Activated T-cell treated with anti-CD3 and anti-CD28 coated beads, Interleukin-2, amount 50 U/mL, for 4 hours (primary cell): ENCODE data around the gene MRPS26. TPM values are rescaled to one million over a fixed set of nuclear protein-coding genes. Genes with fewer than 3 reads are reported as not detected.
"Not testable (repeated sequence)": the region's sequence is repeated elsewhere in the genome, so short reads cannot be mapped to it uniquely, and the experiment has no call there.

Experiments
- ATAC-seq, 2 donors: fragments of 200-7000 bp; cut with Tn5 transposase; one replicate each; pipeline ENCODE4 v1.10.0; 2021
- DNase-seq: peaks from one replicate; pipeline ENCODE4 v3.0.0-alpha.2; 2020
- H3K27me3 Mint-ChIP-seq: one replicate; pipeline ENCODE4 v1.8.0; 2021; ENCODE audit warnings: low read depth, mixed read lengths
- H3K36me3 Mint-ChIP-seq: one replicate; pipeline ENCODE4 v1.8.0; 2022; ENCODE audit warnings: mixed read lengths; ENCODE audit not compliant: insufficient read depth
- H3K4me1 Mint-ChIP-seq: one replicate; pipeline ENCODE4 v1.8.0; 2021; ENCODE audit warnings: low read depth, mixed read lengths
- H3K4me3 Mint-ChIP-seq: one replicate; pipeline ENCODE4 v1.8.0; 2021; ENCODE audit warnings: mild to moderate bottlenecking, moderate library complexity, mixed read lengths
- H3K9me3 Mint-ChIP-seq: one replicate; pipeline ENCODE4 v1.8.0; 2021; ENCODE audit warnings: mixed read lengths
- total RNA-seq, 3 donors: library from RNA; stranded (reverse); gene quantifications; one replicate each; pipeline ENCODE4 v1.2.1, GENCODE V29; 2021

Gene MRPS26
- total RNA-seq, 3 donors from 2014 or later, result 117 to 148 (median 124) TPM

DNA sequence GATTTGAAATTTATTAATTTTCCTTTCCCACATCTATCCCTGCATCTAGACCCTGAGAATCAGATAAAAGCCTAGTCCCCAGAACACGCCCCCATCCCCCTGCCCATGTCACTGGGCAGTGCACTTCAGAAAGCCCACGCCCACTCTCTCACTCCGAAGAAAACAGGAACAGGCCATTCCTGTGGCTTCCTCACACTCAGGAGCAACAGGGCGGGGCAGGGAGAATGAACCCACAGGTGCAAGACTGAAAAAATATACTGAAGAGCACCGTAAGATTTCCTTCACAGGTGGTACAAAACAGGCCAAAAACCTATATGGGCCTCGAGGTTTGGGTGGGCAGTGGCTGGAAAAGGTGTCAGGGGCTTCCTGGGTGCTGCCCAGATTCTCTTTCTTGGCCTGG lies 29.0 kb downstream of the MRPS26 start:
- Mint-ChIP-seq H3K9me3 (no peaks in the 10 kb centered on the region), H3K27me3 (peaks cover 3% of the 10 kb centered on the region), H3K4me3 (no peak overlapping the region), H3K36me3 (no peaks in the 10 kb centered on the region), H3K4me1 (peaks cover 27% of the 10 kb centered on the region)
- DNase-seq, result no peak
- no peak for ATAC-seq

DNA sequence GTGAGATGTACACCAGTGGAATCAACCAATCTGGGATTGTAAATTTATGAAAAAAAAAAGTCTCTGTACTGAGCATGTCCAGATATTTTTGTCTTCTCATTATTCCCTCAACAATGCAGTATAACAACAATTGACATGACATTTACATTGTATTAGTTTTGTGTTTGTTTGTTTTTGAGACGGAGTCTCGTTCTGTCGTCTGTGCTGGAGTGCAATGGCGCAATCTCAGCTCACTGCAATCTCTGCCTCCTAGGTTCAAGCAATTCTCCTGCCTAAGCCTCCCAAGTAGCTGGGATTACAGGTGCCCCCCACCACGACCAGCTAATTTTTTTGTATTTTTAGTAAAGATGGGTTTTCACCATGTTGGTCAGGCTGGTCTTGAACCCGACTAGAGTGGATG lies 29.5 kb downstream of the MRPS26 start:
- not testable (repeated sequence) for DNase-seq, H3K36me3 Mint-ChIP-seq, H3K9me3 Mint-ChIP-seq, H3K4me3 Mint-ChIP-seq, H3K27me3 Mint-ChIP-seq, ATAC-seq
- peaks cover 27% of the 10 kb centered on the region for H3K4me1 Mint-ChIP-seq

- Mint-ChIP-seq H3K9me3 (no peaks in the 10 kb centered on the region), H3K36me3 (no peaks in the 10 kb centered on the region), H3K27me3 (peaks cover 25% of the 10 kb centered on the region), H3K4me3 (peak overlapping the region; percentile 19), H3K4me1 (peaks cover 17% of the 10 kb centered on the region)
- ATAC-seq, result peak; percentile 25 to 31
- no peak for DNase-seq
Observed at GRCh38 chr20:3077618-3078134, 31.8 kb downstream of the MRPS26 start.

GRCh38 chr20:3080939-3081388 lies 35.1 kb downstream of the MRPS26 start:
- DNase-seq (no peak), ATAC-seq (no peak)
- H3K36me3 Mint-ChIP-seq, result no peaks in the 10 kb centered on the region
- no peaks in the 10 kb centered on the region for H3K9me3 Mint-ChIP-seq
- peaks cover 21% of the 10 kb centered on the region for H3K4me1 Mint-ChIP-seq
- H3K27me3 Mint-ChIP-seq, result peaks cover 42% of the 10 kb centered on the region
- H3K4me3 Mint-ChIP-seq, result no peak overlapping the region

DNA sequence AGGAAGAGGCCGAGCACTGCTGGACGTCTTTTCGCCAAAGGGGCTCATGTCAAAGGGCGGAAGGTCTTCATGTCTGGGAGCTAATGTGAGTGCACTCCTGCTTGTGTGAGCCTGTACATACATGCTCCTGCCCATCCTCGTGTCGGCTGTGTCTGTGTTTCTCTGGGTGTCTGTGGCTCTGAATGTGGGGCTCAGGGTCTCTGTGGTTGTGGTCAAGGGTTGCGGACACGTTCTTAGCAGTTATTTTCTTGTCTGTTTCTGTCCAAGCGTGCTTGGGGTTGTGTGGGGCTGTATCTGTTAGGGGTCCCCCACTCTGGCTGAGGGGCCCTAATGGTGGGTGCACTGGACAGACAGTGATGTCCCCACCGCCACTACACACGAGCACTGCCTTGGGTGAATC lies 35.8 kb downstream of the MRPS26 start:
- ATAC-seq, result no peak

DNA sequence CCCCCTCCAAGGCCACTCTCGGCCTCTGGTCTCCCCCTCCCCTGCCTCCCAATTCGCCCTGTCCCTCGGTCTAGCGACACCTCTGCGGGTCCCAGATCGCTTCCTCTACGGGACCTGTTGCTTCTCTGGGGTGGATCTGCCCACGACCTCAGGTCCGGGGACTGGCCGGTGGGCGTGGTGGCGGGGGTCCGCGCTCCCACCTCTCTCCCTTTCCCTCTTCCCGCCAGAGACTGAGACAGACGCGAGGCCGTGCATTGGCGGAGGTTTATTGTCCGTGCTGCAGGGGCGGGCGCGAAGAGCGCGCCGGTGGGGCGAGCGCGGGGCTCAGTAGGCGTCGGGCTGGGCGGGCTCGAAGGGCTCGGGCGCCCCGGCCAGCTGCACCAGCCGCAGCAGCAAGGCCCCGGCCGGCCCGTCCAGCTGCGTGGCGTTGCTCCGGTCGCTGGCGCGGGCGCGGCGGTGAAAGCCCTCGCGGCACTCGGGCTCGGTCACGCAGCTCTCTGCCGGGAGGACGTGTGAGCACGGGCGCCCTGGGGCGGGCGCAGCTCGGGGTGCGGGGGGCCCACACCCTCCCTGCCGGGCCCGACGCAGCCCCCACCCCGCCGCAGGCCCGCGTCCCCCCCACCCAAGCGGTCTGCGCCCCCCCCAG lies 36.6 kb downstream of the MRPS26 start:
- Mint-ChIP-seq H3K4me3 (peak overlapping the region; percentile 67), H3K27me3 (peaks cover 43% of the 10 kb centered on the region), H3K36me3 (no peaks in the 10 kb centered on the region)

More for the DNA sequence above, 35.8 kb downstream of the MRPS26 start:
- H3K4me3 Mint-ChIP-seq, result no peak overlapping the region
- no peak for DNase-seq
- H3K36me3 Mint-ChIP-seq, result no peaks in the 10 kb centered on the region
- H3K9me3 Mint-ChIP-seq, result no peaks in the 10 kb centered on the region
- H3K4me1 Mint-ChIP-seq, result peaks cover 21% of the 10 kb centered on the region
- H3K27me3 Mint-ChIP-seq, result peaks cover 43% of the 10 kb centered on the region

DNA sequence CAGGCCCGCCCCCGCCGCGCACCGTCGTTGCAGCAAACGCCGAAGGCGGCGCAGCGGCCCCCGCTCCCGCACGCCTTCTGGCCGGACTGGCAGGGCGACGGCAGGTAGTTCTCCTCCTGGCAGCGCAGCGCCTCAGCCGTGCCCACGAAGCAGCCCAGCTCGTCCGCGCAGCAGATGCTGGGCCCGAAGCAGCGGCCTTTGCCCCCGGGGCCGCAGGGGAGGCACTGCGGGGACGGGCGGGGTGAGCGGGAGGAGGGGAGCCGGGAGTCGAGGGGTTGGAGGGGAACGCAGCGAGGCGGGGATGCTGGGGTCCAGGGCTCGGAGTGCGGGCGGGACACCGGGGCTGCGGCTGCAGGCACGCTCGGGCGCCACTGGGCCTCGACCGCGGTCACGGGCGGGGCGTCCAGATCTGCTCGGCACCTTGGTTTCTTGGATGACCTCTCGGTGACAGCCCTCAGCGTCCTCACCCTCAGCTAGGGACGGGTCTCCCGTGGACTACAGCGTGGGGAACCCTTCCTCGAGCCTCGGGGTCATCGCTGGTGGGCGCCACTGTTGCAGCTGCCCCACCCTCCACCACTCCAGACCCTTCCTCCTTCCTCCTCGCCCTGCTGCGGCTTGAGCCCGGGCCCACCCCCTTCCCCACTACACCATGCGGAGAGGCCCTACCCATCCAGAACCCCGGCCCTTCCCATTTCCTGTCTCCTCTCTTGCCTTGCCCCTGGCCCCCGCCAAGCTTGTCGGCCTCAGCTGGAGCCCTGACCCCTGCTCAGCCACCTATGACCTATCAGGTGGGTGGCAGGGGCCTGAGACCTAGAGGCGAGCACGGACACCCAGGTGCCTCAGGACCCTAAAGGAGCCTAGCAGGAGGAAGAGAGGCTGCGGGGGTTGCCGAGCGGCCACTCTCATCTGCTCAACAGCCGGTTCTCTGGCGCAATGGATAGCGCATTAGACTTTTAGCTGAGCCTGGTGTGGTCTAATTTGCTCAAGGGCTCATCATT lies 37.4 kb downstream of the MRPS26 start:
- peaks cover 43% of the 10 kb centered on the region for H3K27me3 Mint-ChIP-seq
- peaks cover 10% of the 10 kb centered on the region for H3K4me1 Mint-ChIP-seq
- no peak overlapping the region for H3K4me3 Mint-ChIP-seq
- DNase-seq (no peak), ATAC-seq (peak; percentile 37 to 49)
- no peaks in the 10 kb centered on the region for H3K9me3 Mint-ChIP-seq
- no peaks in the 10 kb centered on the region for H3K36me3 Mint-ChIP-seq

More for the DNA sequence above, 36.6 kb downstream of the MRPS26 start:
- DNase-seq (no peak), ATAC-seq (peak; percentile 55 to 59)
- Mint-ChIP-seq H3K4me1 (peaks cover 16% of the 10 kb centered on the region), H3K9me3 (no peaks in the 10 kb centered on the region)

- DNase-seq (no peak), ATAC-seq (no peak)
- no peak within 1 kb of the TSS for H3K4me3 Mint-ChIP-seq
- H3K9me3 Mint-ChIP-seq, result no peaks in the 10 kb centered on the region
- no peaks in the 10 kb centered on the region for H3K36me3 Mint-ChIP-seq
- H3K4me1 Mint-ChIP-seq, result peaks cover 10% of the 10 kb centered on the region
- H3K27me3 Mint-ChIP-seq, result peaks cover 43% of the 10 kb centered on the region
Observed at GRCh38 chr20:3084283-3084985, 38.6 kb downstream of the MRPS26 start, which contains the start of gene AVP. Gene AVP (minus strand): TSS chr20:3084724. CDS start chr20:3084674, 50 bp downstream.

- H3K4me3 Mint-ChIP-seq, result no peak overlapping the region
- H3K27me3 Mint-ChIP-seq, result peaks cover 46% of the 10 kb centered on the region
- ATAC-seq, result no peak
- DNase-seq, result no peak
- H3K4me1 Mint-ChIP-seq, result peaks cover 10% of the 10 kb centered on the region
- H3K9me3 Mint-ChIP-seq, result no peaks in the 10 kb centered on the region
- H3K36me3 Mint-ChIP-seq, result no peaks in the 10 kb centered on the region
Observed at GRCh38 chr20:3084986-3085360, 39.1 kb downstream of the MRPS26 start.

DNA sequence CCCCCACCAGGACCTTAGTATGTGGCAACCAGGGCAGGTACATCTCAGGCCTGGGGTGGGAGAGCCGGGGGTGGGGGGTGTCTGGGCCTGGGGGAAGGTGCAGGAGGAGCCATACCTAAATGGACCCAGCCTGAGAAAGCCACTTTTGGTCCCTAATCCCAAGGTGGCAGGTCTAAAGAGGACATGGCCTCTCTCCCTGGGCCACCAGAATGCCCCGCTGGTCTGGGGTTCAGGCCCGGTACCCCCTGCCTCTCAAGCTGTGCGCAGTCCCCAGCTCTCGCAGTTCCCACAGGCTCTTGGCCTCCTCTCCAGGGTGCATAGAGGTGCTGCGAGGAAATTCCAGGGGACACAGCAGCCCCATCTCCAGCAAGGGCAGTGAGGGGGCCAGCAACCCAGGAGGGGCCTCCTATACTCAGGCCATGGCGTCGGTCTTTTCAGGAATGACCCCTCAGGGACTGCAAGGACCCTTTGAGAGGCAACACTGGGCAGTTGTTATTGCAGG lies 39.8 kb downstream of the MRPS26 start:
- Mint-ChIP-seq H3K27me3 (peaks cover 44% of the 10 kb centered on the region), H3K9me3 (no peaks in the 10 kb centered on the region), H3K4me1 (peaks cover 13% of the 10 kb centered on the region), H3K36me3 (no peaks in the 10 kb centered on the region), H3K4me3 (no peak overlapping the region)
- DNase-seq, result no peak
- ATAC-seq, result no peak

DNA sequence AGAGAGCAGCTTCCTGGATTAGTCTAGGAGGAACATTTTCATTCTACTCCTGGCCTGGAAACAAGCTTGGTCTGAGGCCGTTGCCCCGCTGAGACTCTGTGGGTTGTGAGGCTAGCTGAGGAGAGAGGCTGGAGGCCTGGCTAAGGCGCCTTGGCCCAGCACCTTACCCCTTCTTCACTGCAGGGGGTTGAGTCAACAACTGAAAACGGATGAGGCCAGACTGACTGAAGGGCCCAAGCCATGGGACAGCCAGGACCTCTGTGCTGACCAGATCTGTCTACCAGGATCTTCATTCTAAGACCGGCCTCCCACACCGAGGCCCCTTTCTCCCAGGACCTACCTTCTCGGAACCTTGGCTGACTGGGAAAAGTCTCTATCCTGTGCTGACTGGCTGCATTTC lies 42.2 kb downstream of the MRPS26 start:
- H3K4me1 Mint-ChIP-seq, result peaks cover 14% of the 10 kb centered on the region
- DNase-seq, result no peak
- ATAC-seq, result no peak
- H3K4me3 Mint-ChIP-seq, result no peak overlapping the region
- peaks cover 39% of the 10 kb centered on the region for H3K27me3 Mint-ChIP-seq
- no peaks in the 10 kb centered on the region for H3K9me3 Mint-ChIP-seq
- H3K36me3 Mint-ChIP-seq, result no peaks in the 10 kb centered on the region

- H3K9me3 Mint-ChIP-seq, result no peaks in the 10 kb centered on the region
- DNase-seq, result no peak
- no peak for ATAC-seq
- peaks cover 25% of the 10 kb centered on the region for H3K27me3 Mint-ChIP-seq
- H3K4me1 Mint-ChIP-seq, result peaks cover 19% of the 10 kb centered on the region
- H3K36me3 Mint-ChIP-seq, result no peaks in the 10 kb centered on the region
- H3K4me3 Mint-ChIP-seq, result no peak overlapping the region
Observed at GRCh38 chr20:3090565-3090964, 44.7 kb downstream of the MRPS26 start.

- Mint-ChIP-seq H3K4me1 (peaks cover 19% of the 10 kb centered on the region), H3K36me3 (no peaks in the 10 kb centered on the region), H3K4me3 (peak overlapping the region; percentile 85), H3K27me3 (peaks cover 23% of the 10 kb centered on the region), H3K9me3 (no peaks in the 10 kb centered on the region)
- DNase-seq (peak; percentile 29), ATAC-seq (peak; percentile 70)
Observed at GRCh38 chr20:3092611-3093379, 46.9 kb downstream of the MRPS26 start.
